Duodenal mucosa (tissue), 2 donors: ENCODE data around the gene FAM168B.
"Not testable (repeated sequence)": the region's sequence is repeated elsewhere in the genome, so short reads cannot be mapped to it uniquely, and the experiment has no call there.

ENCODE experiments used
- H3K27ac ChIP-seq: one replicate; pipeline ENCODE4 v1.7.0; 2013; ENCODE audit warnings: low read depth, low read length
- H3K27me3 ChIP-seq, 2 donors: one replicate each; pipeline ENCODE4 v1.7.0; 2013; ENCODE audit warnings: low read length in 2 of 2, control low read depth in 1 of 2; ENCODE audit not compliant: insufficient read depth in 2 of 2, control insufficient read depth in 1 of 2
- H3K36me3 ChIP-seq, 2 donors: one replicate each; pipeline ENCODE4 v1.7.0; 2013; ENCODE audit warnings: low read length in 2 of 2, control low read depth in 1 of 2; ENCODE audit not compliant: insufficient read depth in 2 of 2, control insufficient read depth in 1 of 2
- H3K4me1 ChIP-seq, 2 donors: one replicate each; pipeline ENCODE4 v1.7.0; 2013; ENCODE audit warnings: low read length in 2 of 2, control low read depth in 1 of 2; ENCODE audit not compliant: insufficient read depth in 2 of 2, control insufficient read depth in 1 of 2
- H3K4me3 ChIP-seq, 2 donors: one replicate each; pipeline ENCODE4 v1.7.0; 2013; ENCODE audit warnings: low read length in 2 of 2, low read depth in 1 of 2
- H3K9ac ChIP-seq, 2 donors: one replicate each; pipeline ENCODE4 v1.7.0; 2013; ENCODE audit warnings: low read length in 2 of 2, low read depth in 1 of 2
- H3K9me3 ChIP-seq, 2 donors: one replicate each; pipeline ENCODE4 v1.7.0; 2013; ENCODE audit warnings: low read length in 2 of 2, control low read depth in 1 of 2; ENCODE audit not compliant: control insufficient read depth in 1 of 2

FAM168B gene

GRCh38 chr2:131122496-131122895 lies 29.2 kb upstream of the FAM168B start:
- H3K9ac ChIP-seq: no peak overlapping the region
- H3K4me3 ChIP-seq: no peak overlapping the region
- peaks cover 16 to 31% of the 10 kb centered on the region in 2 donors for H3K36me3 ChIP-seq
- H3K27ac ChIP-seq: no peak overlapping the region
- no peaks in the 10 kb centered on the region for H3K27me3 ChIP-seq
- H3K4me1 ChIP-seq: no peaks in the 10 kb centered on the region
- H3K9me3 ChIP-seq: no peaks in the 10 kb centered on the region

GRCh38 chr2:131121464-131121863 lies 28.2 kb upstream of the FAM168B start:
- no peaks in the 10 kb centered on the region for H3K4me1 ChIP-seq
- H3K9me3 ChIP-seq: no peaks in the 10 kb centered on the region
- H3K36me3 ChIP-seq: peaks cover 10 to 22% of the 10 kb centered on the region in 2 donors
- no peak overlapping the region for H3K4me3 ChIP-seq
- no peaks in the 10 kb centered on the region for H3K27me3 ChIP-seq
- H3K27ac ChIP-seq: no peak overlapping the region
- no peak overlapping the region for H3K9ac ChIP-seq

- Histone ChIP-seq H3K27me3 (no peaks in the 10 kb centered on the region), H3K4me3 (no peak overlapping the region), H3K9ac (no peak overlapping the region), H3K4me1 (no peaks in the 10 kb centered on the region), H3K36me3 (peaks cover 13 to 19% of the 10 kb centered on the region in 2 donors), H3K27ac (no peak overlapping the region), H3K9me3 (no peaks in the 10 kb centered on the region)
Observed at GRCh38 chr2:131120815-131121317, 27.6 kb upstream of the FAM168B start.

GRCh38 chr2:131115752-131116151 lies 22.5 kb upstream of the FAM168B start:
- no peak overlapping the region for H3K9ac ChIP-seq
- no peak overlapping the region for H3K4me3 ChIP-seq
- H3K9me3 ChIP-seq: no peaks in the 10 kb centered on the region
- H3K36me3 ChIP-seq: peaks cover 4 to 7% of the 10 kb centered on the region in 2 donors
- no peaks in the 10 kb centered on the region for H3K27me3 ChIP-seq
- H3K27ac ChIP-seq: no peak overlapping the region
- H3K4me1 ChIP-seq: no peaks in the 10 kb centered on the region

GRCh38 chr2:131114950-131115349 lies 21.7 kb upstream of the FAM168B start:
- H3K27ac ChIP-seq, H3K4me3 ChIP-seq, H3K36me3 ChIP-seq, H3K9me3 ChIP-seq, H3K27me3 ChIP-seq, H3K4me1 ChIP-seq, H3K9ac ChIP-seq: not testable (repeated sequence)

GRCh38 chr2:131113566-131114227 lies 20.4 kb upstream of the FAM168B start:
- Histone ChIP-seq H3K27me3 (no peaks in the 10 kb centered on the region), H3K4me3 (no peak overlapping the region), H3K9me3 (no peaks in the 10 kb centered on the region), H3K27ac (no peak overlapping the region), H3K4me1 (no peaks in the 10 kb centered on the region), H3K9ac (no peak overlapping the region), H3K36me3 (peaks cover 4 to 7% of the 10 kb centered on the region in 2 donors)

- no peak overlapping the region for H3K27ac ChIP-seq
- no peaks in the 10 kb centered on the region for H3K4me1 ChIP-seq
- H3K4me3 ChIP-seq: no peak overlapping the region
- no peaks in the 10 kb centered on the region for H3K9me3 ChIP-seq
- peaks cover 4 to 7% of the 10 kb centered on the region in 2 donors for H3K36me3 ChIP-seq
- no peaks in the 10 kb centered on the region for H3K27me3 ChIP-seq
- no peak overlapping the region for H3K9ac ChIP-seq
Observed at GRCh38 chr2:131112529-131112928, 19.3 kb upstream of the FAM168B start.

GRCh38 chr2:131105950-131106801 lies 12.9 kb upstream of the FAM168B start:
- H3K27ac ChIP-seq: peak overlapping the region; percentile 89
- no peaks in the 10 kb centered on the region for H3K9me3 ChIP-seq
- H3K27me3 ChIP-seq: no peaks in the 10 kb centered on the region
- H3K9ac ChIP-seq: peak overlapping the region; percentile 92 to 94
- peak overlapping the region; percentile 77 to 96 for H3K4me3 ChIP-seq
- H3K4me1 ChIP-seq: peaks cover 18 to 26% of the 10 kb centered on the region in 2 donors
- no peaks in the 10 kb centered on the region for H3K36me3 ChIP-seq

GRCh38 chr2:131105156-131105949 lies 12.1 kb upstream of the FAM168B start, which contains the start of gene PLEKHB2:
Gene PLEKHB2 (plus strand): TSS chr2:131105336. CDS start chr2:131120942, 15,606 bp downstream.
- Histone ChIP-seq H3K9ac (peak within 1 kb of the TSS; percentile 92 to 94), H3K27me3 (no peaks in the 10 kb centered on the region), H3K9me3 (no peaks in the 10 kb centered on the region), H3K27ac (peak within 1 kb of the TSS; percentile 89), H3K4me1 (peaks cover 18 to 26% of the 10 kb centered on the region in 2 donors), H3K4me3 (peak within 1 kb of the TSS; percentile 77 to 96), H3K36me3 (no peaks in the 10 kb centered on the region)
